IMR-90 (cell line): Measurements from ENCODE around the gene RBFOX2.

Experiments
- CEBPB ChIP-seq: IDR thresholded peaks from 2 replicates; pipeline ENCODE4 v1.6.1; 2012; ENCODE audit warnings: low read depth, low read length, improper control_type of control experiment
- CTCF ChIP-seq: conservative IDR thresholded peaks from 2 replicates; pipeline ENCODE4 v1.5.1; 2012; ENCODE audit warnings: mild to moderate bottlenecking, low read depth, low read length, improper control_type of control experiment
- ELK1 ChIP-seq: fragments of 150-350 bp; IDR thresholded peaks from 2 replicates; pipeline ENCODE4 v1.6.1; 2016; ENCODE audit warnings: low read depth, mild to moderate bottlenecking, low read length, moderate library complexity, borderline replicate concordance
- FOS ChIP-seq: fragments of 150-350 bp; IDR thresholded peaks from 2 replicates; pipeline ENCODE4 v1.6.1; 2016; ENCODE audit warnings: low read depth, low read length
- MAFK ChIP-seq: IDR thresholded peaks from 2 replicates; pipeline ENCODE4 v1.6.1; 2012; ENCODE audit warnings: low read depth, low read length, improper control_type of control experiment
- MAZ ChIP-seq: IDR thresholded peaks from 2 replicates; pipeline ENCODE4 v1.6.1; 2012; ENCODE audit warnings: low read depth, mild to moderate bottlenecking, low read length, improper control_type of control experiment, moderate library complexity, borderline replicate concordance
- MXI1 ChIP-seq: IDR thresholded peaks from 2 replicates; pipeline ENCODE4 v1.6.1; 2012; ENCODE audit warnings: low read depth, mild to moderate bottlenecking, low read length, moderate library complexity, borderline replicate concordance
- NFE2L2 ChIP-seq: fragments of 150-350 bp; IDR thresholded peaks from 2 replicates; pipeline ENCODE4 v1.6.1; 2016; ENCODE audit warnings: low read depth, mild to moderate bottlenecking, low read length
- POLR2A ChIP-seq: IDR thresholded peaks from 2 replicates; pipeline ENCODE4 v1.6.1; 2012; ENCODE audit warnings: mild to moderate bottlenecking, low read depth, low read length
- RAD21 ChIP-seq: IDR thresholded peaks from 2 replicates; pipeline ENCODE4 v1.6.1; 2012; ENCODE audit warnings: low read length, improper control_type of control experiment
- RCOR1 ChIP-seq: IDR thresholded peaks from 2 replicates; pipeline ENCODE4 v1.6.1; 2012; ENCODE audit warnings: mild to moderate bottlenecking, low read length, improper control_type of control experiment; ENCODE audit not compliant: insufficient replicate concordance
- RFX5 ChIP-seq: IDR thresholded peaks from 2 replicates; pipeline ENCODE4 v1.8.0; 2012; ENCODE audit warnings: low read depth, mild to moderate bottlenecking, low read length, moderate library complexity
- USF2 ChIP-seq: fragments of 150-350 bp; IDR thresholded peaks from 2 replicates; pipeline ENCODE4 v1.6.1; 2017; ENCODE audit warnings: mild to moderate bottlenecking, antibody characterized with exemption, low read length, low read depth

GRCh38 chr22:36065462-36065774 lies 36.8 kb upstream of the RBFOX2 start:
- TF ChIP-seq CTCF: no peak
- 0 out of 2 replicates have a peak, but pooled peaks have one; percentile 5 for TF ChIP-seq MXI1
- no peak for TF ChIP-seq RFX5
- no peak for TF ChIP-seq POLR2A
- TF ChIP-seq RAD21: no peak
- no peak for TF ChIP-seq MAZ
- TF ChIP-seq FOS: no peak
- no peak for TF ChIP-seq CEBPB
- no peak for TF ChIP-seq MAFK
- no peak for TF ChIP-seq RCOR1
- TF ChIP-seq USF2: no peak
- no peak for TF ChIP-seq ELK1
- TF ChIP-seq NFE2L2: no peak
